ENCODE results near the gene SMPD2.

GRCh38 chr6:109473120-109473519, 32.6 kb downstream of the SMPD2 start:
- TF ChIP-seq ELK1 (IDR thresholded peaks at IDR 0.05; ENCODE audit: borderline replicate concordance, low read depth, low read length) (no peak), CTCF (conservative IDR thresholded peaks at IDR 0.05; ENCODE audit: low read depth, low read length) (no peak), MAFK (IDR thresholded peaks at IDR 0.05; ENCODE audit: low read depth, low read length) (no peak), CHD1 (IDR thresholded peaks at IDR 0.05; ENCODE audit: low read depth, low read length) (no peak), RAD21 (IDR thresholded peaks at IDR 0.05; ENCODE audit: low read length) (no peak), RFX5 (IDR thresholded peaks at IDR 0.05; ENCODE audit: low read depth, low read length) (no peak), CEBPB (IDR thresholded peaks at IDR 0.05; ENCODE audit: low read depth, low read length) (no peak), POLR2A (IDR thresholded peaks at IDR 0.05; ENCODE audit: low read depth, low read length) (no peak), BHLHE40 (IDR thresholded peaks at IDR 0.05; ENCODE audit: low read depth, low read length) (no peak), MXI1 (IDR thresholded peaks at IDR 0.05; ENCODE audit: borderline replicate concordance, low read depth, low read length) (no peak), USF2 (IDR thresholded peaks at IDR 0.05; ENCODE audit: low read depth, low read length) (no peak), RCOR1 (IDR thresholded peaks at IDR 0.05; ENCODE audit: insufficient replicate concordance, low read length) (no peak), SMC3 (IDR thresholded peaks at IDR 0.05; ENCODE audit: low read depth, low read length) (no peak)

Data from IMR-90 (cell line).